OCI-LY7 (cell line): Measurements from ENCODE around the gene SEMA5A. TPM values are rescaled to one million over a fixed set of nuclear protein-coding genes. Genes with fewer than 3 reads are reported as not detected.

Experiments
- BruUV-seq: library from RNA; stranded (reverse); fragments of 400-500 nt; replicated peaks from 2 replicates; lab custom pipeline; 2021; lab: Mats Ljungman, UMichigan
- CTCF ChIA-PET: fragments of 300-600 bp; sonication (Branson Sonifier 250); formaldehyde crosslinking; loops from one replicate; lab custom pipeline; 2022; ENCODE audit warnings: antibody characterized with exemption; ENCODE audit not compliant: unreplicated experiment; lab: Charles Lee
- POLR2A ChIA-PET: fragments of 300-600 bp; sonication (Branson Sonifier 250); formaldehyde crosslinking; loops from one replicate; lab custom pipeline; 2022; ENCODE audit warnings: antibody characterized with exemption; lab: Charles Lee
- DNase-seq: peaks from one replicate; pipeline ENCODE4 v3.0.0-alpha.2; 2015; ENCODE audit warnings: low spot score
- H2AFZ ChIP-seq: fragments of 200-600 bp; sonication (generic), shearing (Covaris generic); 2 replicates; pipeline ENCODE4 v1.6.1; 2014; ENCODE audit warnings: mild to moderate bottlenecking, antibody characterized with exemption, low read length, moderate library complexity
- H3K27ac ChIP-seq: fragments of 200-600 bp; sonication (generic); 2 replicates; pipeline ENCODE4 v1.5.1; 2014; ENCODE audit warnings: mixed run types, low read depth, mild to moderate bottlenecking, moderate library complexity, low read length, inconsistent platforms; ENCODE audit not compliant: poor library complexity, severe bottlenecking
- H3K36me3 ChIP-seq: fragments of 200-600 bp; sonication (generic); 2 replicates; pipeline ENCODE4 v1.6.1; 2014; ENCODE audit warnings: mild to moderate bottlenecking, antibody characterized with exemption, low read length, moderate library complexity, mixed read lengths; ENCODE audit not compliant: insufficient read depth
- H3K4me1 ChIP-seq: fragments of 200-600 bp; sonication (generic); 2 replicates; pipeline ENCODE4 v1.5.1; 2014; ENCODE audit warnings: mild to moderate bottlenecking, low read length; ENCODE audit not compliant: insufficient read depth, poor library complexity, severe bottlenecking
- H3K4me2 ChIP-seq: fragments of 200-600 bp; sonication (generic); 2 replicates; pipeline ENCODE4 v1.6.1; 2014; ENCODE audit warnings: mild to moderate bottlenecking, low read length
- H3K4me3 ChIP-seq: fragments of 200-600 bp; sonication (generic); 2 replicates; pipeline ENCODE4 v1.5.1; 2014; ENCODE audit warnings: mild to moderate bottlenecking, low read depth, low read length; ENCODE audit not compliant: poor library complexity, severe bottlenecking
- H3K79me2 ChIP-seq: fragments of 200-600 bp; sonication (generic); 2 replicates; pipeline ENCODE4 v1.6.1; 2016; ENCODE audit warnings: low read depth, mild to moderate bottlenecking, low read length, moderate library complexity, mixed read lengths; ENCODE audit not compliant: insufficient read depth
- H3K9me2 ChIP-seq: fragments of 200-600 bp; sonication (generic); 2 replicates; pipeline ENCODE4 v1.6.1; 2016; ENCODE audit warnings: mild to moderate bottlenecking, low read length, mixed read lengths; ENCODE audit not compliant: insufficient read depth
- H3K9me3 ChIP-seq: fragments of 200-600 bp; sonication (generic); 2 replicates; pipeline ENCODE4 v1.6.1; 2014; ENCODE audit warnings: mild to moderate bottlenecking, mixed run types, low read length, mixed read lengths
- H4K20me1 ChIP-seq: fragments of 200-600 bp; sonication (generic); 2 replicates; pipeline ENCODE4 v1.6.1; 2014; ENCODE audit warnings: mild to moderate bottlenecking, antibody characterized with exemption, low read length, moderate library complexity, mixed read lengths; ENCODE audit not compliant: insufficient read depth
- CTCF ChIP-seq: fragments of 200-600 bp; sonication (generic); conservative IDR thresholded peaks from 2 replicates; pipeline ENCODE4 v1.5.1; 2014; ENCODE audit warnings: mild to moderate bottlenecking, antibody characterized with exemption, low read length, moderate library complexity, mixed read lengths
- EZH2phosphoT487 ChIP-seq: fragments of 200-600 bp; sonication (generic); IDR thresholded peaks from 2 replicates; pipeline ENCODE4 v1.6.1; 2018; ENCODE audit warnings: low read depth, borderline replicate concordance, mild to moderate bottlenecking, mixed run types, antibody characterized with exemption, low read length, moderate library complexity, mixed read lengths
- intact Hi-C: fragments of 100-400 bp; cut with micrococcal nuclease; formaldehyde crosslinking; loops from one replicate; pipeline ENCODE4 v1.10.0; 2022; ENCODE audit not compliant: unreplicated experiment
- total RNA-seq, 2 experiments: library from RNA; depleted of rRNA in 1 of 2; stranded (reverse); fragments of >200 nt in 1 of 2; shearing (Covaris generic) in 1 of 2; gene quantifications; 2 replicates each; pipeline ENCODE4 v1.2.3, GENCODE V29; 2014 to 2022

The SEMA5A gene
- total RNA-seq, 2 experiments from 2014 or later = not detected

- Histone ChIP-seq H3K4me1 (no peaks in the 10 kb centered on the region), H3K27ac (no peak overlapping the region), H4K20me1 (no peaks in the 10 kb centered on the region), H3K36me3 (no peaks in the 10 kb centered on the region), H3K79me2 (no peaks in the 10 kb centered on the region), H2AFZ (no peak overlapping the region), H3K4me2 (no peak overlapping the region), H3K9me3 (no peaks in the 10 kb centered on the region), H3K9me2 (no peaks in the 10 kb centered on the region), H3K4me3 (no peak overlapping the region)
- intact Hi-C loops = no loop called here
- ChIA-PET CTCF (no interaction called here), POLR2A (interaction anchor here (0.9 kb wide), 1 partner anchor 40 kb away, joined by 3 read pairs; no protein-coding TSS in a partner anchor)
- TF ChIP-seq EZH2phosphoT487 (no peak), CTCF (no peak)
- no TSS peak for BruUV-seq
- no peak for DNase-seq
Measured at GRCh38 chr5:9071524-9071923, 474.4 kb downstream of the SEMA5A start.

DNA sequence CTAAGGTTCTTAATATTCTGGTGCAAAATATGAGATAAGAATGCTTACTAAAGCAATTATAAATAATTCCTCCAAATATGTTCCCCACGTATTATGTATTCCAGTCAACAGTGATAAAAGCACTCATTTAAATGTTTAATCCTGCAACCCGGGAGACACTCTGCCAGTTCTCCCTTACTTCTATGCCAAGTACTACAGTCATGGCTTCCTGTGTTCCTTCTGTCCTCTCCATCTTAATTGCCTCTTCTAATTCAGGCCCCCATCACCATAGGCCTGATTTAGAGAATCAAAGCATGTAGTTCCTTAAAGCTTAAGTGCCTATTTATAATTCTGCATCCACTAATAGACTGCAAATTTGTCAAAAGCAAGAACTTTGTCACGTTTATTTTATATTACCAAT, 474.8 kb downstream of the SEMA5A start:
- H3K4me3 ChIP-seq = no peak overlapping the region
- no peaks in the 10 kb centered on the region for H3K4me1 ChIP-seq
- no peak overlapping the region for H2AFZ ChIP-seq
- H4K20me1 ChIP-seq = no peaks in the 10 kb centered on the region
- H3K36me3 ChIP-seq = no peaks in the 10 kb centered on the region
- no peaks in the 10 kb centered on the region for H3K9me2 ChIP-seq
- no peak for TF ChIP-seq CTCF
- TF ChIP-seq EZH2phosphoT487 = no peak
- no peaks in the 10 kb centered on the region for H3K9me3 ChIP-seq
- no peak overlapping the region for H3K27ac ChIP-seq
- intact Hi-C loops = no loop called here
- no peak for DNase-seq
- no TSS peak for BruUV-seq
- CTCF ChIA-PET = no interaction called here
- no peak overlapping the region for H3K4me2 ChIP-seq
- no peaks in the 10 kb centered on the region for H3K79me2 ChIP-seq
- POLR2A ChIA-PET = interaction anchor here (0.9 kb wide), 1 partner anchor 40 kb away, joined by 3 read pairs; no protein-coding TSS in a partner anchor

DNA sequence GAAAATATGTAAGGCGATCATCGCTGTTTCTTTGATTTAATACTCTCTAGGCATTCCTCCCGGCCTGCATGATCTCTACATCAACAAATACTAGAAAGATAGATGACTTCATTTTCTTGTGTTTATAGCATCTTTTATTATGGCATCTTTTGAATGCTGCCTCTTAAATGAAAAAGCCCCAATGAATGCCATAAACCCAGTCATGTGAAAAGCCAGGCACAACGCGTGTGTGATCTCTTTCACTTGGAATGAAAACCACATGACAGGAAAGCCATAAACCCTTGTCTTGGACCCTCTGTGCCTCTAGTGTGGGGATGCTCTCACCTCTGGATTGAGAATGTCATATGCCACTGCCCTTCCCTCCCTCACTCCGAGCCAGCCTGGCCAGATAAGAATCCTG, 476.2 kb downstream of the SEMA5A start:
- BruUV-seq = no TSS peak
- Histone ChIP-seq H3K9me2 (no peaks in the 10 kb centered on the region), H2AFZ (no peak overlapping the region), H3K79me2 (no peaks in the 10 kb centered on the region), H3K4me1 (no peaks in the 10 kb centered on the region), H3K9me3 (no peaks in the 10 kb centered on the region), H3K36me3 (no peaks in the 10 kb centered on the region), H3K4me3 (no peak overlapping the region), H3K27ac (no peak overlapping the region), H4K20me1 (no peaks in the 10 kb centered on the region), H3K4me2 (no peak overlapping the region)
- CTCF ChIA-PET = no interaction called here
- TF ChIP-seq CTCF = no peak
- no peak for TF ChIP-seq EZH2phosphoT487
- intact Hi-C loops = no loop called here
- DNase-seq = no peak
- POLR2A ChIA-PET = interaction anchor here (1.0 kb wide), 1 partner anchor 21 kb away, joined by 3 read pairs; no protein-coding TSS in a partner anchor
